GM19452 (cell line): Measurements from ENCODE around the gene HSD17B4.
"Not testable (repeated sequence)": the region's sequence is repeated elsewhere in the genome, so short reads cannot be mapped to it uniquely, and the experiment has no call there.

Experiments
- ATAC-seq: cut with Tn5 transposase; IDR thresholded peaks from one replicate; pipeline ENCODE4 v1.9.1; 2021; ENCODE audit not compliant: unreplicated experiment

The HSD17B4 gene, protein sequence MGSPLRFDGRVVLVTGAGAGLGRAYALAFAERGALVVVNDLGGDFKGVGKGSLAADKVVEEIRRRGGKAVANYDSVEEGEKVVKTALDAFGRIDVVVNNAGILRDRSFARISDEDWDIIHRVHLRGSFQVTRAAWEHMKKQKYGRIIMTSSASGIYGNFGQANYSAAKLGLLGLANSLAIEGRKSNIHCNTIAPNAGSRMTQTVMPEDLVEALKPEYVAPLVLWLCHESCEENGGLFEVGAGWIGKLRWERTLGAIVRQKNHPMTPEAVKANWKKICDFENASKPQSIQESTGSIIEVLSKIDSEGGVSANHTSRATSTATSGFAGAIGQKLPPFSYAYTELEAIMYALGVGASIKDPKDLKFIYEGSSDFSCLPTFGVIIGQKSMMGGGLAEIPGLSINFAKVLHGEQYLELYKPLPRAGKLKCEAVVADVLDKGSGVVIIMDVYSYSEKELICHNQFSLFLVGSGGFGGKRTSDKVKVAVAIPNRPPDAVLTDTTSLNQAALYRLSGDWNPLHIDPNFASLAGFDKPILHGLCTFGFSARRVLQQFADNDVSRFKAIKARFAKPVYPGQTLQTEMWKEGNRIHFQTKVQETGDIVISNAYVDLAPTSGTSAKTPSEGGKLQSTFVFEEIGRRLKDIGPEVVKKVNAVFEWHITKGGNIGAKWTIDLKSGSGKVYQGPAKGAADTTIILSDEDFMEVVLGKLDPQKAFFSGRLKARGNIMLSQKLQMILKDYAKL

DNA sequence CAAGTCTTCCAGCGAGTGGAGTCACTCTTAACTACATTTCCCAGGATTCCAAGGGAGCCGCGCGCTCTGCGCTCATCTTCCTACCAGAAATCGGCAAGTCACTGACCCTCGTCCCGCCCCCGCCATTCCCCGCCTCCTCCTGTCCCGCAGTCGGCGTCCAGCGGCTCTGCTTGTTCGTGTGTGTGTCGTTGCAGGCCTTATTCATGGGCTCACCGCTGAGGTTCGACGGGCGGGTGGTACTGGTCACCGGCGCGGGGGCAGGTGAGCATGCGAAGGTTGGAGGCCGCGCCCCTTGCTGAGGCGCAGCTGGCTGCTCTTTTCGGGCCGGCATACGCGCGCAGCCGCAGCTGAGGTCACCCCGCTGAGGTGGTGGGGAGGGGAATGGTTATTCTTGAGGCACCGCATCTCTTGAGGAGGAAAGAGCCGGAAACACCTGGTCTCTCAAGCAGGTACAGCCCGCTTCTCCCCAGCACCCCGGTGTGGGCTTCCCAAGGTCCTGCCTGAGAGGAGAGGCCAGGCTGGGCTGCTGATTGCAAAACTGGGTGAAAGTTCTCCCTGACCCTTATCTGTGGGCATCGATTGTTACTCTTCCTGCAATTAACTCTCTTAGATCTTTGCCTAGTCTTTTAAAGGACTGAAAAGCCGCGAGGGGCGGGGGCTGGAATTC, at the start of gene HSD17B4:
Gene HSD17B4 (plus strand): TSS at position 125 of the 667 bp plus-strand sequence. CDS start 79 bp downstream, at position 204.
- peak; percentile 98 for ATAC-seq

DNA sequence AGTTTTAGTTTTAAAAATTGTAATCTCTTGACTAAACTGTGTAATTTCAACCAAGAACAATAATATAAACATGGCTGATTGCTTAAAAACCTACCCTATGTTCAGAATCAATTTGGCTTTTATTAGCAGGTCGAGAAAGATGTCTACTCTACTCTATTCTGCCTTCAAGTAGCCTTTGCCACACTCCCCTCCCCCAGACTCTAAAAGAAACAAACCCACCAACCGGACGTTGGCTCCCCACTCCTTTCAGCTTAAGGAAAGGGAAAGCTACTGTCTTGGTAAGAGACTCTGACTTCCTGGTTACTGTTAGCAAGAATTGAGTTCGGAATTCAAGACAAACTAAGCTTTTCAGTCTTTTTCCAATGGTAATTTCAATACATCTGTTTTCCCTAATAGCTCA, 49.7 kb upstream of the HSD17B4 start:
- ATAC-seq = no peak

DNA sequence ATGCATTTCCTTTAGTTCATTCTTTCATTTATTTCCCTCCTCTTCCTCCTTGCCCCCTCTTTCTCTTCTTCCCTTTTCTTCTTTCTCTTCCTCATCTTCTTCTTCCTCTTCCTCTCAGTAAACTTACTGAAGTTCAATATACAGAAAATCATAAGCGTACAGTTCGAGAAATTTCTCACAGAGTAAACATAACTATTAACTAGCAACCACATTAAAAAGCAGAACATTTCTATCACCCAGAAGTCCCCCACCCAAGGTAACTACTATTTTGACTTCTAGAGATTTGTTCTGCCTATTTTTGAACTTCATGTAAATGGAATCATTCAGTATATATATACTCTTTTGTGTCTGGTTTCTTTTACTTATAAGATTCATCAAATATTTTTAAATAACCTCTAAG, 48.3 kb upstream of the HSD17B4 start:
- ATAC-seq = no peak

DNA sequence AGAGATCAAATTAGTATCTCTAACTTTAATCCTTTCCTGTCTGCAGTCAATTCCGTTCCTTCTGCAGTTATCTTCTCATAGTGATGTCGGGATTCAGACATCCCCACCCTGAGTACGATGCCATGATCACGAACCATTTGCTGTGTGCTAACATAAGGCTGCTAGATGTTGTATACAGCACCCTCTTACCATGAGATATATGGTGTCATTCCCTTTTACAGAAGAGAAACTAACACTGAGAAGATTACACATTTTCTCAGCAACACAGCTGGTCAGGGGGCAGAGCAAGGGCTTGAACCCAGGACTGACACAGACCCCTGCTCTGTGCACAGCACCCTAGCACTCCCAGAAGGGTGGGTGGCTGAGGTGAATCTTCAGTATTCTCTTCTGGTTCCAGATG, 46.9 kb upstream of the HSD17B4 start:
- ATAC-seq = no peak

DNA sequence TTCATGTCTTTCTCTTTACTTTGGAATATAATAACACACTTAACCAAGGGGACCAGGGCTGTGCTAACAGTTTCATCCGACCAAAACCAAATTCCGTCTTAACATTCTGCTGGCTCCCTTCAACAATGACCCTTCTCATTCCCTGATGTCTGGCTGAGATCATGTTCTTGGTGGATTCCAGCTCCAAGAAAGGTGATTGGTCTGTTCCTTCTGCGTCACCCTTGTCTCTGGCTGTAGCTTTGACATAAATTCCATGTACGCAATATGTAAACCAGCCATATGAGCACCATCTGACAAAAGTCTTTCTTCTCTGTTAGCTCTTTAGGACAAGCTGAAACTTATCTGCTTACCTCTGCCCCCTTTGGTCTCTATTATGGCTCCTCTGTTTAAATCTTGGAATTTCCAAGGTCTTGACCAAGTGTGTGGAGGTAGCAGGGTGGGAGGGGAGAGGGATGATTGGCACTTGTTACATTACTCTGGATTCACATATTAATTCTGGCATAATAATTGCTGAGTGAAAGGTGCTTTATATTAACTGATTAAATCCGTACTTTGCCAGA, 45.7 kb upstream of the HSD17B4 start:
- no peak for ATAC-seq

DNA sequence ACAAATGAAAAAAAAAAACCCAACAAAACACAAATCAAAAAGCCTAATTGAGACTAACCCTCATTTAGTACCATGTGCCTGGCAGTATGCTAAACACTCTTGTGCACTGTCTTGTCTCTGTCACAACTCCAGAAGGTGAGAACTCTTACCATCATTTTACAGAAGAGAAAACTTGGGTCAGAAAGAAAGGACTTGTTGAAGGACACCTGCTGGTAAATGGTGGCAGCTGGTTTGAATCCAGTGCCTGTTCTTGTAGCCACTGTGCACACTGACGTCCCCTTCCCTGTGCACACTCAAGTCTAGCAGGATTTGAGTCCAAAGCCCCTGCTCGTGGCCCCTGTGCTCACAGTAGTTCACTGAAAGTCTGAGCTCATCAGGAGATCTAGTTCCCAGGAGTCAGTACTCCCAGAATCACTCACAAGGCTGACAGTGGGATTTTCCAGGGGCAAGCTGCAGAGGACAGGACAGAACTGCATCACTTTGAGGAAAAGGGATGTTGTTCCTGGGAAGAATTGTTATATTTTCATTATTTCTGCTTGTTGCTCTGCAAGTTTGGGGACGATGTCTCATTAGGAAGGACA, 43.0 kb upstream of the HSD17B4 start:
- no peak for ATAC-seq

DNA sequence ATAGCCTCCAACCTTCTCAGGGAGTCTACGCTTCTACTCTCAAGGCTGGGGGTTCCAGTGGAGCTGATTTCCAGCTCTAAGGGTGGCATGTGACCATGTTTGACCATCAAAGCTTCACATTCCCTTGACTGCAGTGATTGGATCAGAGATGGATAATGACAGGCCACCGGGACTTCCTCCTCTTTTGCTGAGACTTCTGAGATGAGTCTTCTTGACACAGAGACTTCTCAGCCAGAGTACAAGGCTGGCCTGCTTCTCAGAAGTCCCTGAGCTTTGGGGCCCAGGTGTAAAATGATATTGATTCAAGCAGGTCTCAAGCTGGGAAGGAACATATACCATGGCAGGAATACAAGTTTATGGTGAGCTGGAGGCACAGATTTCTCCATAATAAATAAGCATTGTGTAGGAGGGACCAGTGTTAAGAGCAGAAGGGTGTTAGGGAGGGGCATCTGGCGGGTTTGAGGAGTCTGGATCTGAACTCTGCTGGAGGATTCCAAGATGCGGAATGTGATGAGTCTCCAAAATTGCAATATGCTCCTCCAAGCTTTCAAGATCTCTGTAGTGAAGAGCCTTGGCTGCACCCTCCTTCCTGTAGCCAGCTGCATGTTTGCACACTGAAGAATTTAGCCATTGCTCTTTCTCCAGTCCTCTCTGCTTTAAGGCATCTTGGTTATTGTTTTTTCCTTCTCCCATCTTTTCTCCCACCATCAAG, 41.7 kb upstream of the HSD17B4 start:
- no peak for ATAC-seq

DNA sequence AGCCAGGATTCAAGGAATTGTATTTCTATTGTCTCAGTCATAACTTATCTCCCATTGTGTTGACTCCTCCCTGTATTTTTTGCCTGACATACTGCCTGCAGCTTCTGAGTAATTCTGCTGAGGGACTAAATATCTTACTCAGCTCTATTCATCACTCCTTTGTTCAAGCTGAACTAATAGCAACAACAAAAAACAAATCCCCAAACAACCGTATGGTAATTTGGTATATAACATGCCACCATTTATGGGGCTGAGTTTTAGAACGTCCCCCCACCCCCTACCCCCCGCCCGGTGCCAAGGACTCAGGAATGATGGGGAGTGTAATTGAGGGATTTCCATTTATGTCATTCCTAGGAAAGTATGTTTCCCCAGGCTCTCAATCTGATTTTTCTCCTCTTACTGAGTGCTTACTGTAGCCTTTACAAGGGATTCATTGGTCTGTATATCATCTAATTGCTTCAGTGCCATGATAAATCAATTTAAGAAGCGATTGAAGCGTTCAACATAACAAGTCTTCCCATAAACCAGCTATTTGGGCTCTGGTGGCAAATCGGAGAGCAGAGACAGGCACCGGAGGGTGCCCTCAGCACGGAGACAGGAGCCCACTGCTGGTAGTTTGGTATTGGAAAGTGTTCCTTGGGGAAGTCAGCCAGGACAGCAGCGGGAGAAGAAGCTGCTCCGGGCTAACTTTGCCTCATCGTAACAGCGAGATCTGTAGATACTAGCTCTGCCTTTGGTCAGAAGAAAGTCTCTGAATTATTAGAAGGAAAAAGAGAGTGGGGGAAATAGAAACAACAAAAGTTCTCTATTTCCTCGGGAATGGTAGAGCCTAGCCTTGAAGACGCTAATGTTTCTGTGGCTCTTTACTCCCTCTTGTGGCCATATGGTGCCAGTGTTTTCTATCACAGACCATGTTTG, 40.7 kb upstream of the HSD17B4 start:
- ATAC-seq = peak; percentile 75

DNA sequence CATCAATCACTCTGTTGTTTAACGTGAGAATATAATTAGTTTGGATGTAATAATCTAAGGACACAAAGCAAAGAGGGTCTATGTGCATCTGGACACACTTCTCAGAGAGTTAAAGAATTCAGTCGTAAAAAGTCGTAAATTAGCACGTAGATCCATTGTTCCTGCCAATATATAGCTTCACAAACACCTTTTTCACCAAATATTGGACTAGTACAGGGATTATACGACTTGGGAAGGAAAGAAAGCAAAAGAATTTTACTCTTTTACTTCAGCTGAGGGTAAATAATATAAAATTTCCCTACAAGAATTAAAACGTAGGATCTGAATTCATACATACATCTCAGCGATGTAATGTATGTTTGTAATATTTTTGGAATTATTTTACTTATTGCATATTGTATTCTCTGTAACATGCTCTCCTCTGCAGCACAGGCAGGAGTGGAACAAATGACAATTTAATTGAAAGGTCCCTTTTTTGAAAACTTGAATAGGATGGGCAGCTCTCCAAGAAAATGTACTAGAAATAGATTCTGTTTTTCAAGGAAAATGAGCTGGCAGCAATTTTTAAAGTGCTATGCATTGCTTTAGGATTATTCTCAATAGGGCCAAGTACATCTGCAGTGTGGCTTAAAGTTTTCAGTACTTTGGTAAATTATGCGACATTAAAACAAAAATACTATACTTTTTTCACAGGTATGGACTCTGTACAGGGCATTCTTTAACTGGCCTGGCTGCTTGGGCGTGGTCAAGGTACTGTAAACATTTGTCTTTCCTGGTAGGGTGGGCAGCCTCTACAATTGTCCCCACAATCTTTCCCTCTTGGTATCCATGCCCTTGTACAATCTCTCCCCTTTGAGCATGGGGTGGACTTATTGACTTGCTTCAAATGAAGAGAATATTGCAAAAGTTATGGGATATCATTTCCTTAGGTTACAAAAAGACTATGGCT, 39.7 kb upstream of the HSD17B4 start:
- no peak for ATAC-seq

DNA sequence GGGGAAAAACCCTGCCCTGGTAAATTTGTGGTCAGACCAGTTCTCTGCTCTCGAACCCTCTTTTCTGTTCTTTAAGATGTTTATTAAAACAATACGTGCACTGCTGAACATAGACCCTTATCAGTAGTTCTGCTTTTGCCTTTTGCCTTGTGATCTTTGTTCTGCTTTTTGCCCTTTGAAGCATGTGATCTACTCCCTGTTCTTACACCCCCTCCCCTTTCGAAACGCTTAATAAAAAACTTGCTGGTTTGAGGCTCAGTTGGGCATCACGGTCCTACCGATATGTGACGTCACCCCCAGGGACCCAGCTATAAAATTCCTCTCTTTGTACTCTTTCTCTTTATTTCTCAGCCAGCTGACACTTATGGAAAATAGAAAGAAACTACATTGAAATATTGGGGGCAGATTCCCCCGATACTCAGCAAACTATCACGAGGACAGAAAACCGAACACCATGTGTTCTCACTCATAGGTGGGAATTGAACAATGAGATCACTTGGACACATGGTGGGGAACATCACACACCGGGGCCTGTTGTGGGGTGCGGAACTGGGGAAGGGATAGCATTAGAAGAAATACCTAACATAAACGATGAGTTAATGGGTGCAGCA, 38.1 kb upstream of the HSD17B4 start:
- not testable (repeated sequence) for ATAC-seq

DNA sequence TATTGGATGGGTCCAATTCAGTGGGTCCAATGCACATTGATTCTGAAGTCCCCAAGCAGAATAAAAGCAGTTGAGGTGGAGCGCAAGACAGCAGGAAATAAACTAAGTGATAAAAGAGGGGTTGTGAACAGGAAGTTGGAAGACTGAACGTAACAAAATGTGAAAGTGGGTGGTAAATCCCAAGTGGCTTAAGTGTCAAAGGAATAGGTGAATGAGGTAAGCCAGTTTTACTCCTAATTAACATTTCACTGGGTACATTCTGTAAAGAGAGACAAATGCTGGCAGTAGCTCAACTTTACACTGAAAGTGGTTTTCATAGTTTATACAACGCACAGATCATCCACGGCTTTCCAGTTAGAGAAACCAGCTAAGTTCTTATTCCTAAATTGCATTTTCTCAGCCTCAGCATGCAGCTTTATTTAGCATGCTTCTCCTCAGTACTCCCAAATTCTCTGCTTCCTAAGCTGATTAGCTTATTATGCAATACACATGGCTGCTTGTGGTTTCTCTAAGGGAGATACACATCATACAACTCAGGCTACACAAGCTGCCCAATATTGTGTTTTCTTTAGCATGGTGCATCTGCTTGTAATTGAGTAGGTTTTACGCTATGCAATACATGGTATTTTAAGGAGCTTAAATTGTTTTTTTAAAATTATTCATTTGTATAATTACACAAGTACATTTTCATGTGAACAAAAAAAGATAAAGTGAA, 34.2 kb upstream of the HSD17B4 start:
- ATAC-seq = no peak

DNA sequence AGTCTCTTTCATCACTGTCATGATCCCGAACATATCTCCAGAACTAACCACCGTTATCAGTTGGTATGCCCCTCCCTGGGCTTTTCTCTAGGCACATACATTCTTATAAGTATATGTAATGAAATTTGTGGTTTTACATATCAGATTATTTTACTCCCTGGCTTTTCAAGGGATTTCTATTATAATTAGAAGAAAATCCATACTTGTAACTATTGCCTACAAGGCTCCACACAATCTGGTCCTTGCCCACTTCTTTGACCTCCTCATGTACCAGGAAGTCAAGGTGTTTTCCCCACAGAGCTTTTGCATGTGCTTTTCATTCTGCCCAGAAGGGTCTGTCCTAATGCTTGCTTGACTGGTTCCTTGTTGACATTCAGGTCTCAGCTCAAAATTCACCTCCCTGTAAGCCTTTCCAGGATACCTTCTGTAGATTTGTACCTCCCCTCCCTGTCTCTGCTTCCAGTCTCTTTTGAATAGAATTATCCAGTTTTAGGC, 33.6 kb upstream of the HSD17B4 start:
- ATAC-seq = peak; percentile 68

DNA sequence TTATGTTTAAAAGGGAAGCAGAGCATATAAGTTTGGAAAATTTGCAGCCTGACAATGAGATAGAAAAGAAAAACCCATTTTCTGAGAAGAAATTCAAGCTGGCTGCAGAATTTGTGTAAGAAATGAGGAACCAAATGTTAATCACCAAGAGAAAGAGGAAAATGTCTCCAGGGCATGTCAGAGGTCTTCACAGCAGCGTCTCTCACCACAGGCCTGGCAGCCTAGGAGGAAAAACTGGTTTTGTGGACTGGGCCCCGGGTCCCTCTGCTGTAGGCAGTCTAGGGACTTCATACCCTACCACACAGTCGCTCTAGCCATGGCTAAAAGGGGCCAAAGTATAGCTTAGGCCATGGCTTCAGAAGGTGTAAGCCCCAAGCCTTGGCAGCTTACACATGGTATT, 32.1 kb upstream of the HSD17B4 start:
- ATAC-seq = no peak

DNA sequence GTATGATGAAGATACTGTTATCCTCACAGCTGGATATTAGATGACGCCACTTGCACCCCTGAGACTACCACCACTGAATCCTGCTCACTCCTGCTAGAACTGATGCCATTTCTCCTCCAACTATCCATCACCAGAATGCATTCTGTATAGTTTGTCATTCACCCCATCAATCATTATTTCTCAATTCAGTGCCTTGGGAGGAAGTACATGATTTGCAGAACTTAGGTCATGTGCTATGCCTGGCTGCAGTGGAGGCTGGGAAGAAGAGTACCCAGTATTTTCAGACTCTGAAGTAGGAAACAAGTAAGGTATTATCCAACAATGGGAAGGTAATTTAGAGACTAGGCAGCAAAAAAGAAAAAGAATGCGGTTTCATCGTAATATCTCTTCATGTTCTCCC, 26.2 kb upstream of the HSD17B4 start:
- ATAC-seq = no peak

DNA sequence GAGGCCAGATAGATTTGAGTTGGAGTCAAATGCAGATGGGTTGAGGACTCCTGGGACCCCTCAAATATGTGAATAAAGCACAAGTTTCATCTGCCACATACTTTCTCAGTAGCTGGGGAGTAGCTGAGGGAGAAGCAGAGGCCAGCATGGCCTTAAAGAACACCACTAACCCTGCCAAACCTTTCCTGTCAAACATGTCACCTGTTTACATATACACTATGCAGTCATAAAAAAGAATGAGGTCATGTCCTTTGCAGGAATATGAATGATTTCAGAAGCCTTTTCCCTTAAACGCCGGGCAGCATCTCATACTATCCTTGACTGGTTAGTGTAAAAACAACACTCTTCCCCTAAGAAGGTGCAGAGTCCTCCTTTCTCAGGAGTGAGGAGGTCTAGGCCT, 25.2 kb upstream of the HSD17B4 start:
- no peak for ATAC-seq

DNA sequence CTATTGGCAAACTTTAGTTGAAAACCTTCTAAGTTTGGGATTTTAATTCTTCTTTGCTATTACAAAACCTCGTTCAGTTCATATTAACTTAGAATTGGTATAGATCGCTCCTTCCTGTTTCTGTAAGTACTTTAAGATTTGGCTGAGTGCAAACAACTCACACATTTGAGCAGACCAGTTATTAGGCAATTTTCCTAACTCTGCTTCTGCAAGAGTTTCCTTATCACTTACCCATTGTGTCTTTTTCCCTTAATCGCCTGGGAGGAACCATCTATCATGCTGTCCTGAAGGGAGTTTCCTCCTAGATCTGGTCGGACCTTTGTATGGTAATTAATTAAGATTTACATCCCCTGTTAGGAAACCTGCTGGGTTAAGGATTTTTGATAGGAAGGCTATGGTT, 24.7 kb upstream of the HSD17B4 start:
- ATAC-seq = not testable (repeated sequence)

DNA sequence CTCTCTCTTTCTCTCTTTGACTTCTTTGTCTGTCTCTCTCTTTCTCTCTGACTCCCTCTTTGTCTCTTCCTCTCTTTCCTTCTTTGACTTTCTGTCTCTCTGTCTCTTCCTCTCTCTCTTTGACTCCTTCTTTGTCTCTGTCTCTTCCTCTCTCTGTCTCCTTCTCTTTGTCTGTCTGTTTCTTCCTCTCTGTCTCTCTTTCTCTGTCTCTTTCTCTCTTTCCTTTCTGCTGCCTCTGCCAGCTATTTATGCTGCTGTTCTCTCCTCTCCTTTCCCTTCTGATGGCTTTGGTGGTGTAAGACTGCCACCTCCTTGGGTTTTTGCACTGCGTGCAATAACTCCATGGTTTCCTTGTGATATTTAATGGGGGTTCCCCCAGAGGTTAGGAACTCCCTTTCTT, 24.1 kb upstream of the HSD17B4 start:
- ATAC-seq = not testable (repeated sequence)
